ENCODE data around the gene NT5C3A.

NT5C3A gene

GRCh38 chr7:33062023-33062781 is at the start of gene NT5C3A:
Gene NT5C3A, minus strand, starts transcription at chr7:33062776. Its CDS starts 71 bp downstream, at chr7:33062705.
- POLR2A ChIA-PET, result interaction anchor here (0.6 to 2.3 kb wide), 9 partner anchors 9 to 258 kb away, joined by 3 to 17 read pairs (median 4); partner anchors contain the start of genes FKBP9, KBTBD2 and RP9
- peak within 1 kb of the TSS; percentile 87 for H3K4me3 ChIP-seq (ENCODE audit: low read depth, low read length)
- no peak for DNase-seq (ENCODE audit: low read depth, low spot score)
- CTCF ChIA-PET, result interaction anchor here (1.1 to 4.7 kb wide), 9 partner anchors 10 to 261 kb away, joined by 3 to 29 read pairs (median 5); partner anchors contain the start of gene RP9
- TF ChIP-seq CTCF (IDR thresholded peaks at IDR 0.05; ENCODE audit: insufficient read depth, low read length, missing control alignments), result no peak

- ChIA-PET CTCF (interaction anchor here (1.0 to 6.5 kb wide), 5 partner anchors 13 to 311 kb away, joined by 3 to 86 read pairs (median 29); partner anchors contain the start of gene NT5C3A), POLR2A (no interaction called here)
- TF ChIP-seq CTCF (IDR thresholded peaks at IDR 0.05; ENCODE audit: insufficient read depth, low read length, missing control alignments), result no peak
- no peak overlapping the region for H3K4me3 ChIP-seq (ENCODE audit: low read depth, low read length)
- no peak for DNase-seq (ENCODE audit: low read depth, low spot score)
Measured at GRCh38 chr7:33111614-33112013, 49.0 kb upstream of the NT5C3A start.

GRCh38 chr7:33109758-33110238 is 47.2 kb upstream of the NT5C3A start:
- H3K4me3 ChIP-seq (ENCODE audit: low read depth, low read length), result peak overlapping the region; percentile 75
- no peak for DNase-seq (ENCODE audit: low read depth, low spot score)
- ChIA-PET CTCF (interaction anchor here (0.6 to 6.5 kb wide), 20 partner anchors 11 to 1249 kb away, joined by 3 to 86 read pairs (median 6); partner anchors contain the start of gene NT5C3A), POLR2A (no interaction called here)
- no peak for TF ChIP-seq CTCF (IDR thresholded peaks at IDR 0.05; ENCODE audit: insufficient read depth, low read length, missing control alignments)

- CTCF ChIA-PET, result interaction anchor here (0.6 to 6.5 kb wide), 36 partner anchors 8 to 1250 kb away, joined by 3 to 86 read pairs (median 6); partner anchors contain the start of genes FKBP9 and NT5C3A
- DNase-seq (ENCODE audit: low read depth, low spot score), result no peak
- peak within 1 kb of the TSS; percentile 75 for H3K4me3 ChIP-seq (ENCODE audit: low read depth, low read length)
- POLR2A ChIA-PET, result interaction anchor here (1.4 kb wide), 1 partner anchor 47 kb away, joined by 4 read pairs; the partner anchor contains the start of gene NT5C3A
- peak; percentile 64 for TF ChIP-seq CTCF (IDR thresholded peaks at IDR 0.05; ENCODE audit: insufficient read depth, low read length, missing control alignments)
Measured at GRCh38 chr7:33109005-33109757, 46.6 kb upstream of the NT5C3A start, which contains the start of gene RP9. Gene RP9, minus strand, starts transcription at chr7:33109404. Its CDS starts 32 bp downstream, at chr7:33109372.

- DNase-seq (ENCODE audit: low read depth, low spot score), result no peak
- CTCF ChIA-PET, result interaction anchor here (0.6 to 6.5 kb wide), 44 partner anchors 9 to 824 kb away, joined by 3 to 86 read pairs (median 6); partner anchors contain the start of genes FKBP9 and NT5C3A
- H3K4me3 ChIP-seq (ENCODE audit: low read depth, low read length), result peak overlapping the region; percentile 75
- POLR2A ChIA-PET, result interaction anchor here (1.4 kb wide), 1 partner anchor 46 kb away, joined by 4 read pairs; the partner anchor contains the start of gene NT5C3A
- no peak for TF ChIP-seq CTCF (IDR thresholded peaks at IDR 0.05; ENCODE audit: insufficient read depth, low read length, missing control alignments)
Measured at GRCh38 chr7:33108554-33109004, 46.0 kb upstream of the NT5C3A start.

All from AG04449 (cell line).